ENCODE results near the gene RGS4.

GRCh38 chr1:163068716-163069115 is 445 bp upstream of the RGS4 start:
- no peak for TF ChIP-seq POLR2AphosphoS5 (IDR thresholded peaks at IDR 0.05; ENCODE audit: low read depth, low read length)
- TF ChIP-seq POLR2A (IDR thresholded peaks at IDR 0.05; ENCODE audit: low read depth, low read length): no peak
- TF ChIP-seq TAF1 (IDR thresholded peaks at IDR 0.05; ENCODE audit: borderline replicate concordance, low read depth, low read length): no peak
